Measurements from ENCODE around the gene URI1. TPM values are rescaled to one million over a fixed set of nuclear protein-coding genes. Genes with fewer than 3 reads are reported as not detected.

The URI1 gene
- total RNA-seq, 6 experiments from 2014 or later, result 45.8 to 53.8 (median 47.1) TPM

- Mint-ChIP-seq H3K4me3 (no peak overlapping the region), H3K36me3 (ENCODE audit: low read depth) (no peaks in the 10 kb centered on the region), H3K4me1 (ENCODE audit: low read depth) (no peaks in the 10 kb centered on the region), H3K27ac (no peak overlapping the region), H3K27me3 (ENCODE audit: insufficient read depth) (peaks cover 1% of the 10 kb centered on the region; the same call in 1 of the 2 replicates), H3K9me3 (peaks cover 5% of the 10 kb centered on the region; the same call in 1 of the 2 replicates)
- TF ChIP-seq CTCF (IDR thresholded peaks at IDR 0.05), result no peak
- DNase-seq, result no peak
Measured at GRCh38 chr19:30064771-30065494, 122.9 kb downstream of the URI1 start.

DNA sequence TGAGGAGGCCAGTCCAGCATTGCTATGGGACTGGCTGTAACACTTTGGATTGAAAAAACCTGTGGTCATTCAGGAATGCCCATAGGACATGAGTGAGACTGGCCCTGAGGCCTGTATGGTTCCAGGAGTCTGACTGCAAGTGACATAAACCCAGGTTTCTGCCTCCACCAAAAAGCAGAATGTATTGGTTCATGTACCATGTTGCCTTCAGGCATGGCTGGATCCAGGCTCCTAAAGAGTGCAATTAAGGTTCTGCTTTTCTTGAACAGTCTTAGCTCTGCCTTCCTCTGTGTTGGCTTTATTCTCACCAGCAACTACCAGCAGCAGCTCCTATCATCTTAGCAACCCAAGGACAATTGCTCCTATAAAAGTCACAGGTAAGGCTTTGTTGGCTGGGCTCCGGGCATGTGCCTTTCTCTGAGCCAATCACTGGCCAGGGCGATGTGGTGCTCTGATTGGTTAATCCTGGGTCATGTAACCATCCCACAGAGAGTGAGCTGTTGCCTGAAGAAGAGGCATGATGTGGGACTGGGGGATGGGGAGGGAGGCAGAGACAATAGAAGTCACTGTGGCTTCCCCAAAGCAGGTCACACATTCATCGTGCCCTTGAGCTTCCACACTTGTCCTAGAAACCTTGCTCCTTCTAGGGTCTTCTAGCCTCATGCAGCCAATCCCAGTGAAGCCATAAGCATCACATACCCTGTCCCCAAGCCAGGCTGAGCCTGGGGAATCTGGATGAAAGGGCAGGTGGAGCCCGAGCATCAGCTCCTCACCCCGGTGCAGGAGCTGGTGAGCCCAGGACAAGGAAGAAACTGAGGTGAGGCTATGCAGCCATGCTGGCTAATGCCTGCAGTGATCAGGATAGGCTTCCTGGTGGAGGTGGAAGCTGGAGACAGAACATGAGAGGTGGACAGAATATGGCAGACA lies 123.9 kb downstream of the URI1 start:
- H3K27me3 Mint-ChIP-seq (ENCODE audit: insufficient read depth), result peaks cover 1% of the 10 kb centered on the region; the same call in 1 of the 2 replicates
- peaks cover 5% of the 10 kb centered on the region; the same call in 1 of the 2 replicates for H3K9me3 Mint-ChIP-seq
- H3K4me3 Mint-ChIP-seq, result no peak overlapping the region
- H3K4me1 Mint-ChIP-seq (ENCODE audit: low read depth), result no peaks in the 10 kb centered on the region
- no peaks in the 10 kb centered on the region for H3K36me3 Mint-ChIP-seq (ENCODE audit: low read depth)
- H3K27ac Mint-ChIP-seq, result no peak overlapping the region
- no peak for DNase-seq
- TF ChIP-seq CTCF (IDR thresholded peaks at IDR 0.05), result no peak

Other genes with a start within 250 kb of the URI1 start
- 10 to 100 TPM; 23.3 to 32.7 (median 24.7) TPM for gene C19orf12, start 227.0 kb upstream of the URI1 start, total RNA-seq (2021; fragmentation: NEBNext Ultra II Directional; extraction: Animal tissue kit (Norgen Biotek cat#: 25700))
- 1 to 10 TPM; 5.6 to 7.0 (median 6.5) TPM for gene CCNE1, start 130.2 kb upstream of the URI1 start, total RNA-seq (2021; fragmentation: NEBNext Ultra II Directional; extraction: Animal tissue kit (Norgen Biotek cat#: 25700))